ENCODE measurements around the gene RUNX1.

DNA sequence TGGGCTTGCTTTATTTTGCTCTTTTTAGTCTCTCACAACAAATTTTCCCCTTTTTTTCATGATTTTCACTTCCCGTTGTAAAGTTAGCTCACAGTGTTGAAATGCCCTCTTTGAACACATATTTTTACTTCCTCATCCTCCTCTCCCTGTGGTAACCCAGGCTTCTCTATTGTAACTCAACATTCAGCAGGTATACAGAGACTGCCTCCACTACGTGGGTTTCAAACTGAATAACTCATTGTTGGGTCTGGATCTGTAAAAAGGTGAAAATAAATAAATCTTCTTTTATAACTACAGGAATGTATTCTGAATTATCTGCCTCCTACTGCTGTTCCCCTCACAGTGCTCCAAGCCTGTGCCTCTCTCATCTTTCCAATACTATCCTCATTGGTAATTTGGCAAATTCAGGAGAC, 166.4 kb downstream of the RUNX1 start:
- TF ChIP-seq POLR2A (IDR thresholded peaks at IDR 0.05) (peak; percentile 37), CTCF (IDR thresholded peaks at IDR 0.05) (no peak)

All from right lobe of liver (tissue), 4 donors.